HG03103 (cell line): ENCODE measurements around the gene IQCE.

Experiments
- ATAC-seq: cut with Tn5 transposase; IDR thresholded peaks from one replicate; pipeline ENCODE4 v1.9.1; 2021; ENCODE audit warnings: low read depth; ENCODE audit not compliant: unreplicated experiment

The IQCE gene

GRCh38 chr7:2628891-2629290 lies 70.1 kb downstream of the IQCE start:
- no peak for ATAC-seq

DNA sequence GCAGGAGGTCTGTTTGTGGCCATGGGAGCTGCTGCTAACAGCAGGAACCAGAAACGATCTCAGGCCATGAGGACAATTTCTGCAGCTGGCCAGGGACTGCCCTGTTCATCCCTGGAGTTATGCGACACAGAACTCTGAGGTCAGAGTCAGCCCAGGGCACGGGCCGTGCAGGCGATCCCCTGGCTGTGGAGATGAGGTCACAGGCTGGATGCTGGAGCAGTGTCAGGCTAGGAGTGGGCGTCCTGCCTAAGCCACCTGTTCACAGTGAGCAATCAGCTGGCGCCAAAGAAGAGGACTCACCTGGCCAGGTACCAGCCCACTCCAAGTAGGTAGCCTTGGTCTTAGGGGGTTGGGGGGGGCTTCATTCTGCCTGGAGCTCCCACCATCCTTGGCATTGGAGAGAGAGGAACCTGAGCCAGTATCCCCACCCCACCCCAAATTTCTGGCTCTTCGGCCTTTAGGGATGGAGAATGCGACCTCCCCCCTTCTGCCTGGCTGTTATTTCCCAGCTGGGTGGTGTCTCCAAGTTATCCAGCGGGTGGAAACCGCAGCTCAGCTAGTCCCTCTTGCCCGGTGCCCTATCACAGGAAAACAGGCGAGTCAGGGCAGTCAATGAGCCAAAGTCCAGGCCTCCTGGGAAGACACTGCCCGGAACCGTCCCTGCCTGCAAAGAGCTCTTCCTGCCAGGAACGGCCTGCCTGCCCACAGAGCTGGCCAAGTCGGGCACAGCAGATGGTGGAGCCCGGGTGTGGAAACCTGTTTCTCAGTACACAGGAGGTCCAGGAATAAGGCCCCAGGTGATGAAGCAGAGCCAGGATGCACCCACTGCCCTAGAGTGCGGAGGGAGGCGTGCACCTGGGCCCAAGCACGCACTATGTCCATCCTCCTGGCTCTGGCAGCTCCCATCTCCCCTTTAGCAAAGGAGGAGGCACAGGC lies 71.2 kb downstream of the IQCE start:
- no peak for ATAC-seq

DNA sequence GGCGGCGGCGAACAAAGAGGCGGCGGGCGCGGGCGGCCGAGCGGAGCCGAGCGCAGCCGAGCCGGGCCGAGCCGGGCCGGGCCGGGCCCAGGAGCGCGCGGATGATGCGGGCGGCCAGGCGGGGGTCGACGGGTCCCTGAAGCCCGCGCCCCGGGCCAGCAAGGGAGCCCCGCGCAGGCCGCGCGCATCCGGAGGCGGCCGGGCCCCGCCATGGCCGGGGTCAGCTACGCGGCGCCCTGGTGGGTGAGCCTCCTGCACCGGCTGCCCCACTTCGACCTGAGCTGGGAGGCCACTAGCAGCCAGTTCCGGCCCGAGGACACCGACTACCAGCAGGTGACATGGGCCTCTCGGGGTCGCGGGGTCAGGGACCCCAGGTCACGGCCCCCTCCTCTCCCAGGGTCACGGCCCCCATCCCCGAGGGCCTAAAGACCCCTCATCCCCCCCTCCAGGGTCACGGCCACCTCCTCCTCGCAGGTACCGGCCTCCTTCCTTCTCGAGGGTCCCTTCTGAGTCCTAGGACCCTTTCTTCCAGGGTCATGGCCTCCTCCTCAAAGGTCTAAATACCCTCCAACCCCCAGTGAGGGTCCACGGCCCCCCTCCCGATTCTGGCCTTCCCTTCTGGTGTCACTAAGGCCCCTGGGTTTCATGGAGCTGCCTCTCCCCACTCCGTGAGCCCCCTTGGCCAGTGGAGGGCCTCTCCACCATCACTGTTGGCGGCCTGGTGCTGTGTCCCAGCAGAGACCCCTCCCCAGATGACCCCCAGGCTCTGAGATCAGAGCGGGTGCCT lies 73.4 kb downstream of the IQCE start, which contains the start of gene TTYH3:
Gene TTYH3 (plus strand): TSS at position 41 of the 787 bp plus-strand sequence. CDS start 170 bp downstream, at position 211.
- ATAC-seq, result peak; percentile 18

GRCh38 chr7:2632733-2633537 lies 74.2 kb downstream of the IQCE start:
- ATAC-seq, result no peak

DNA sequence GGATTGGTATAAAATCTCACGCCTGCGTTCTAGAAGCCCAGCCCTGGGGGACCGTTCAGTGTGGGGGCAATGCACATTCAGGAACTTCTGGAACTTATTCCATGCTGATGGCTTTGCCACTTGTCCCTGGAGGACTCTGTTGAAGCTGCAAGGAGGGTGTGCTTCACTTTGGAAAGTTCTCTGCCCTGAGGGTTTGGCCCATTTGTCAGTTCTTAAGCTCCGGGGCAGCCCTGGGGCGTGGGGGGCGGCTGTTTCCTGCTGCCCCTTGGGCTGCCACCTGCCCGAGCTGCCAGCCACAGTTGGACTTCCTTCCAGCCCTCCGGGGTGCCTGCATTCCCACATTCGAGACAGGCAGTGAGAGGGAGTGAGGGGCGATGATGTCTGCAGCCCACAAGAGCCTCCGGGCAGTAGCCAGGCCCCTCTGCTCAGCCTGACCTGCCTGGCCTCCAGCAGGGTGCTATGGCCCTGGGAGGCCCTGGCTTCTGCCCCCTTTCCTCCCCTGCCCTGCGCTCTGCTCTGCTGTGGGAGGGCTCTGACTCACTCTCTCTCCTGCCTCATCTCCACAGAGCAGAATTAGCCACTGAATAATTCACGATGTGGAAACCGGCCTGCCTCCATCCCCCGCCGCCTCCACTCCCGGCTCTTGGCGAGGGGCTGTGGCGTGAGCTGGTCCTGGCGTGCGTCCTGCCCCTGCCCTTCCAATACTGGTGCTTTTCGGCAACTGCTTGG lies 74.9 kb downstream of the IQCE start:
- no peak for ATAC-seq

GRCh38 chr7:2634267-2635145 lies 75.7 kb downstream of the IQCE start:
- ATAC-seq, result no peak

DNA sequence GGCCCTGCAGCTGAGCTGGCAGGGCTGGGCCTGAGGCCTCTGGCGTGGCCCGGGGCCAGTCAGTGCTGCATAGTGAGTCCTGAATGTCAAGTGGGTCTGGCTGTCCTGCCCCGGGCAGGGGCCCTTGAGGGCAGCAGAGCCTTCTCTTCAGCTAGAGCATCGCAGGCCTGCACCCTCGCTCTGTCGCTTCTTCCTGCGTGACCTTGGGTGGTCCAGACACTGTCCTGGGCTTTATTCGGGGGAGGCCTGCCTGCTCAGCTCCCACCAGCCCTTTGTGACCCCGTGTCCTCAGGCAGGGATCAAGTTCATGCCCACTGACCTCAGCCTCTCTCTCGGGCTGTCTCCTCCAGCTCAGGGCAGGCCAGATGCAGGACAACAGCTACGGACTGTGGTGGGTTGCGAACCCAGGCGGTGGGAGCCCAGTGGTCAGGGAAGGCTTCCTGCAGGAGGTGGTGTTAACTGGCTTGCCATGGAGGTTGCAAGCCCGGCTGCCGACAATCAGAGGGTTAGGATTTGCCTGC lies 76.4 kb downstream of the IQCE start:
- ATAC-seq, result no peak

DNA sequence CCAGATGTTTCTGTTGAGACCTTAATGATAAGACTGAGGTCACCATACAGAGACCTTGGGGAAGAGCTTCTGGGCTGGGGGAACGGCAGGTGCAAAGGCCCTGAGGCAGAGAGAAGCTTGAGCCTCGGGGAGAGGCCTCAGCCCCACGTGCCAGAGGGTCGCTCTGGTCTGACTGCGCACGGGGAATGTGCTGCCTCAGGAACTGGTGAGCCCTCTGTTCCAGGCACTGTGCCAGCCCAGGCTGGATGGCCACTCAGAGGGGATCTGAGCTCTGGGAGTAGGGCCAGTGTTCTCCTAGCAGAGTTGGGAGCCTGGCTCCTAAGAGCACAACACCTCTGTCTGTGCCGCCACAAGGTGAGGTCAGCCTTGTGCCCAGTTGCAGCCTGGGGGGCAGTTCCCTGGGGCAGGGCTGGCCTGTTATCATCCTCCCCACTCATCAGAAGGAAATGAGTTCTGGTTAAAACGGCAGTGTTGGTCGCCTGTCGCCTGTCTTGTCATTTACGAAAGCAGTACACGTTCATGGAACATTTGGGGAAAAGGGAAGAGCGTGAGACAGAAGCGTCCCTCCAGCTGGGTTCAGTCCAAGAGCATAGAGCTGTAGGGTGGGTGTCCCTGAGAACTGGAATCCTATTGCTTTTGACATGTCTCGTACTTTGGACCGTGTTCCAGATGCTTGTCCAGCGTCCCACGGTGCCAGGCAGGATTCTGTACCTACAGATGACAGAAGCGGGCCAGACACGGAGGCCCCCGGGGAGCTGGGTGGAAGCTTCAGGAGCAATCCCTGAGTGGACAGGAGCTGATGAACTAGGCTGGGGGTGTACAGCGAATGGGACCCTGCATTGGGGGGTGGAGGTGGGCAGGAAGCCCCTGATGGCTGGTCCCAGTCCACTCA lies 77.3 kb downstream of the IQCE start:
- ATAC-seq, result no peak

GRCh38 chr7:2637066-2637471 lies 78.3 kb downstream of the IQCE start:
- no peak for ATAC-seq

- ATAC-seq, result no peak
These were observed 78.9 kb downstream of the IQCE start for GRCh38 chr7:2637505-2638223.

GRCh38 chr7:2638224-2638991 lies 79.6 kb downstream of the IQCE start:
- ATAC-seq, result no peak

GRCh38 chr7:2639181-2639681 lies 80.5 kb downstream of the IQCE start:
- ATAC-seq, result no peak

GRCh38 chr7:2639695-2640481 lies 81.1 kb downstream of the IQCE start:
- no peak for ATAC-seq

DNA sequence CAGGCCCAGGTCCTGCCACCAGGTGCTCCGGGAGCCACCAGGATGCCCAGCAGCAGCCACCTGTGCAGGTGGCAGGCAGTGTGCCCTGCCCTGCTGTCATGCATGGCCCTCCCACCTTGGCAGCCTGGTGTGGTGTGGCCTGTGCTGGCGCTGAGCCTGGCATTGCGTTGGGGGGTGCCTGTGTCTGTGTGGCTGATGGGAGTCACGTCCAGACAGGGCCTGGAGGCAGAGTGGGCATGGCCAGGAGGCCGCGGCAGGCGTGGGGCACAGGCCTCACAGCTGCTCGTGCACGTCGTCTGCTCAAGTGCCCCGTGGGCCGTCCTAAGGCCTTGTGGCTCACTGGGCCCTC lies 81.7 kb downstream of the IQCE start:
- no peak for ATAC-seq

DNA sequence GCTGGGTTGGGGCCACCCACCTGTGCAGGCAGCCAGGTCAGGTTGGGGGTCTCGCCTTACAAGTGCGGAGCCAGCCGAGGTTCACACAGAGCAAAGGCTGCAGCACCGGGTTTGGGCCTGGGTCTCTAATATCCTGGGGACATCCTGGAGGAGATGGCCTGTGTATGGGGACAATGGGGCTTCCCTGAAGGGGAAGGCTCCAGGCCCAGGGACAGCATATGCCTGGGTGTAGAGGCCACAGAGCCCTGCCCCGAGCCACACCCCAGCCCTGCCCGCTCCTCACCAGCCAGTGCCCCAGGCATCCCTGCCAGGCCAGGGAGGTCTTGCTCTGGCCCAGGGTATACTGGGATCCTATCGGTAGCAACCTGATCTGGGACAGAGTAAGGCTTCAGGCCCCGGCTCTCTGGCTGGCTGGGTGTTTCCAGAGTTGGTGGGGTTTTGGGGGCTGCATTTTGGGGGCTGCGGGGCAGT lies 82.1 kb downstream of the IQCE start:
- no peak for ATAC-seq
